K562 (cell line): ENCODE results near the gene MAP3K13. TPM values are rescaled to one million over a fixed set of nuclear protein-coding genes. Genes with fewer than 3 reads are reported as not detected.

Source experiments
- BRCA1 ChIP-seq, 2 experiments: fragments of 450-650 bp in 1 of 2; sonication (generic) in 1 of 2; formaldehyde crosslinking in 1 of 2; IDR thresholded peaks; 2 replicates each; pipeline versions ENCODE4 v1.5.0 to v1.6.1; 2017 to 2020; ENCODE audit warnings: mild to moderate bottlenecking in 1 of 2, missing genetic modification reagents in 1 of 2
- CCNT2 ChIP-seq: IDR thresholded peaks from 2 replicates; pipeline ENCODE4 v1.6.1; 2011; ENCODE audit warnings: borderline replicate concordance, low read depth, mild to moderate bottlenecking, moderate library complexity, mixed read lengths, low read length; ENCODE audit not compliant: insufficient read length; ENCODE audit errors: extremely low read depth
- CTCFL ChIP-seq: IDR thresholded peaks from 2 replicates; pipeline ENCODE4 v1.6.1; 2011; ENCODE audit warnings: borderline replicate concordance, low read depth, mild to moderate bottlenecking, moderate library complexity, low read length; ENCODE audit not compliant: insufficient read depth, poor library complexity, severe bottlenecking
- FOXK1 ChIP-seq: sonication (generic); formaldehyde crosslinking; IDR thresholded peaks from 2 replicates; pipeline ENCODE4 v1.8.0; 2022; ENCODE audit warnings: missing genetic modification reagents, mild to moderate bottlenecking, borderline replicate concordance
- HMG20B ChIP-seq: fragments of 250-450 bp; sonication (Bioruptor Pico); IDR thresholded peaks from 2 replicates; pipeline ENCODE4 v1.5.0; 2021; ENCODE audit warnings: mild to moderate bottlenecking
- L3MBTL2 ChIP-seq: fragments of 450-650 bp; IDR thresholded peaks from 2 replicates; pipeline ENCODE4 v1.6.1; 2016; ENCODE audit warnings: mild to moderate bottlenecking, moderate library complexity
- NCOA1 ChIP-seq: fragments of 450-650 bp; IDR thresholded peaks from 2 replicates; pipeline ENCODE4 v1.6.1; 2016; ENCODE audit warnings: low read depth
- NFE2L1 ChIP-seq: fragments of 450-650 bp; IDR thresholded peaks from 2 replicates; pipeline ENCODE4 v1.6.1; 2016; ENCODE audit warnings: missing genetic modification characterization, low read depth, mild to moderate bottlenecking, missing compliant biosample characterization, moderate library complexity, borderline replicate concordance
- NR1H2 ChIP-seq: sonication (generic); formaldehyde crosslinking; IDR thresholded peaks from 2 replicates; pipeline ENCODE4 v1.4.0; 2020; ENCODE audit warnings: mild to moderate bottlenecking, missing genetic modification reagents
- NRF1 ChIP-seq, 2 experiments: fragments of 450-650 bp; IDR thresholded peaks in 1 of 2; conservative IDR thresholded peaks in 1 of 2; 2 replicates each; pipeline ENCODE4 v1.6.1; 2014; ENCODE audit warnings: mild to moderate bottlenecking in 2 of 2
- SETDB1 ChIP-seq: IDR thresholded peaks from one replicate; pipeline ENCODE4 v1.6.1; 2012; ENCODE audit warnings: low read length, control low read depth, inconsistent platforms
- TEAD1 ChIP-seq, 2 experiments: fragments of 450-650 bp in 1 of 2; sonication (generic) in 1 of 2; formaldehyde crosslinking; IDR thresholded peaks; 2 replicates each; pipeline versions ENCODE4 v1.4.0 to v1.8.0; 2020 to 2022; ENCODE audit warnings: mild to moderate bottlenecking in 2 of 2, missing genetic modification reagents in 1 of 2
- THAP12 ChIP-seq: fragments of 250-450 bp; sonication (Bioruptor Pico); IDR thresholded peaks from 2 replicates; pipeline ENCODE4 v1.9.0; 2021; ENCODE audit warnings: mild to moderate bottlenecking, inconsistent platforms
- ZBTB9 ChIP-seq: fragments of 450-650 bp; formaldehyde crosslinking; IDR thresholded peaks from 2 replicates; pipeline ENCODE4 v1.4.0; 2020; ENCODE audit warnings: mild to moderate bottlenecking, moderate library complexity
- ZFP30 ChIP-seq: fragments of 250-450 bp; sonication (Bioruptor Pico); IDR thresholded peaks from 2 replicates; pipeline ENCODE4 v1.8.0; 2022; ENCODE audit warnings: moderate library complexity, mild to moderate bottlenecking, inconsistent platforms, borderline replicate concordance
- ZNF354B ChIP-seq: fragments of 250-450 bp; sonication (Bioruptor Pico); IDR thresholded peaks from 2 replicates; pipeline ENCODE4 v1.4.0; 2020
- ZSCAN29 ChIP-seq: fragments of 450-650 bp; IDR thresholded peaks from 2 replicates; pipeline ENCODE4 v1.6.1; 2017
- polyA plus RNA-seq, 8 experiments: library from polyadenylated mRNA; depleted of rRNA in 4 of 8; stranded (reverse) in 5 of 8; unstranded in 3 of 8; fragments of >200 nt; fragmentation: Nextera tagmentation in 2 of 8; fragmentation: Illumina TruSeq in 1 of 8; extraction: Ambion mirVana in 2 of 8; extraction: Trizol in 1 of 8; gene quantifications; 2 replicates each; pipeline versions ENCODE4 v1.2.1 to v1.2.3, GENCODE V29; 2011 to 2014; ENCODE audit warnings: inconsistent platforms in 1 of 8, missing spikeins in 1 of 8
- total RNA-seq, 7 experiments: library from RNA; depleted of rRNA in 6 of 7; stranded (reverse); fragments of >200 nt in 6 of 7; fragmentation: Illumina TruSeq in 2 of 7; extraction: Trizol in 2 of 7; gene quantifications; 2 replicates each; pipeline versions ENCODE4 v1.2.1 to v1.2.3, GENCODE V29; 2011 to 2021; ENCODE audit warnings: low replicate concordance in 1 of 7
- TF ChIP-seq, protein P1 (sequence below): IDR thresholded peaks from 2 replicates; pipeline ENCODE4 v1.6.1; 2011; ENCODE audit not compliant: insufficient read length; ENCODE audit errors: extremely low read depth
- TF ChIP-seq, protein P2 (sequence below), 2 experiments: fragments of 250-450 bp in 1 of 2; fragments of 450-650 bp in 1 of 2; sonication (Bioruptor Pico) in 1 of 2; IDR thresholded peaks; 2 replicates each; pipeline versions ENCODE4 v1.6.1 to v1.8.0; 2016 to 2021; ENCODE audit warnings: mild to moderate bottlenecking in 2 of 2, moderate library complexity in 2 of 2, missing compliant biosample characterization in 1 of 2, missing genetic modification characterization in 1 of 2

MAP3K13 gene
- total and polyA plus RNA-seq, 9 of the 15 experiments (the other 6 are each of a cell fraction or from before 2014, with no cell fraction given), result 0.04 to 0.32 (median 0.15) TPM; not detected in 2

GRCh38 chr3:185498503-185499396, 135.8 kb downstream of the MAP3K13 start, which contains the start of gene TMEM41A (continued):
- TF ChIP-seq, protein P1, sequence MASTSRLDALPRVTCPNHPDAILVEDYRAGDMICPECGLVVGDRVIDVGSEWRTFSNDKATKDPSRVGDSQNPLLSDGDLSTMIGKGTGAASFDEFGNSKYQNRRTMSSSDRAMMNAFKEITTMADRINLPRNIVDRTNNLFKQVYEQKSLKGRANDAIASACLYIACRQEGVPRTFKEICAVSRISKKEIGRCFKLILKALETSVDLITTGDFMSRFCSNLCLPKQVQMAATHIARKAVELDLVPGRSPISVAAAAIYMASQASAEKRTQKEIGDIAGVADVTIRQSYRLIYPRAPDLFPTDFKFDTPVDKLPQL, result peak; percentile 82
- TF ChIP-seq NRF1 (conservative IDR thresholded peaks at IDR 0.05 in 1 of 2, IDR thresholded peaks at IDR 0.05 in 1 of 2) (peak; percentile 60 to 61), NCOA1 (peak; percentile 97), NFE2L1 (tag) (no peak), HMG20B (CRISPR knock-in tag) (no peak), CCNT2 (peak; percentile 92), SETDB1 (no peak), ZFP30 (CRISPR knock-in tag) (no peak), FOXK1 (CRISPR knock-in tag) (0 out of 2 replicates have a peak, but pooled peaks have one; percentile 70), BRCA1 (IDR thresholded peaks at IDR 0.05) (no peak), BRCA1 (CRISPR knock-in tag; IDR thresholded peaks at IDR 0.05) (no peak), CTCFL (peak; percentile 33), ZSCAN29 (peak; percentile 95), ZNF354B (CRISPR knock-in tag) (no peak), NR1H2 (CRISPR knock-in tag) (peak; percentile 72; the same call in 1 of the 2 replicates), TEAD1 (CRISPR knock-in tag; IDR thresholded peaks at IDR 0.05) (peak; percentile 56 to 77; a peak in 3 of 4 replicates), THAP12 (peak; percentile 56; the same call in 1 of the 2 replicates), L3MBTL2 (peak; percentile 80), ZBTB9 (CRISPR knock-in tag) (peak; percentile 31; the same call in 1 of the 2 replicates)
- TF ChIP-seq, protein P2, sequence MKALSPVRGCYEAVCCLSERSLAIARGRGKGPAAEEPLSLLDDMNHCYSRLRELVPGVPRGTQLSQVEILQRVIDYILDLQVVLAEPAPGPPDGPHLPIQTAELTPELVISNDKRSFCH (CRISPR knock-in tag; IDR thresholded peaks at IDR 0.05), result no peak
- TF ChIP-seq, protein P2 (tag; IDR thresholded peaks at IDR 0.05), result peak; percentile 92
